A172 (cell line): ENCODE data around the gene ARFRP1. TPM values are rescaled to one million over a fixed set of nuclear protein-coding genes. Genes with fewer than 3 reads are reported as not detected.

Experiments used
- DNase-seq: peaks from one replicate; pipeline ENCODE4 v3.0.0-alpha.2; 2015; ENCODE audit warnings: low spot score
- total RNA-seq: library from RNA; depleted of rRNA; stranded (reverse); fragments of >200 nt; shearing (Covaris generic); gene quantifications from 2 replicates; pipeline ENCODE4 v1.2.3, GENCODE V29; 2014

The ARFRP1 gene
- total RNA-seq, 1 experiment from 2014 or later, result 61.1 TPM

- DNase-seq, result no peak
These were observed 35.6 kb upstream of the ARFRP1 start for GRCh38 chr20:63743210-63743970.

- DNase-seq, result no peak
These were observed 34.7 kb upstream of the ARFRP1 start for GRCh38 chr20:63742381-63743024.

- no peak for DNase-seq
These were observed 34.1 kb upstream of the ARFRP1 start for GRCh38 chr20:63741676-63742380.

- DNase-seq, result no peak
These were observed 33.5 kb upstream of the ARFRP1 start for GRCh38 chr20:63741354-63741675.

GRCh38 chr20:63740627-63741353 lies 33.0 kb upstream of the ARFRP1 start:
- peak; percentile 77 for DNase-seq

- peak; percentile 20 for DNase-seq
These were observed 32.4 kb upstream of the ARFRP1 start for GRCh38 chr20:63740070-63740626.

- DNase-seq, result peak; percentile 28
These were observed 31.6 kb upstream of the ARFRP1 start, which contains the start of gene SLC2A4RG for GRCh38 chr20:63739130-63740069. Gene SLC2A4RG, plus strand, starts transcription at chr20:63739776. Its CDS starts 137 bp downstream, at chr20:63739913.

GRCh38 chr20:63738687-63739129 lies 30.9 kb upstream of the ARFRP1 start:
- DNase-seq, result no peak

- no peak for DNase-seq
These were observed 30.3 kb upstream of the ARFRP1 start for GRCh38 chr20:63737945-63738686.

- no peak for DNase-seq
These were observed 29.8 kb upstream of the ARFRP1 start for GRCh38 chr20:63737695-63737944.

- no peak for DNase-seq
These were observed 29.3 kb upstream of the ARFRP1 start for GRCh38 chr20:63736893-63737694.

GRCh38 chr20:63735859-63736718 lies 28.3 kb upstream of the ARFRP1 start, which contains the start of gene LIME1:
Gene LIME1, plus strand, starts transcription at chr20:63736664. Its CDS starts 886 bp downstream, at chr20:63737550.
- DNase-seq, result peak; percentile 59

- DNase-seq, result no peak
These were observed 27.4 kb upstream of the ARFRP1 start for GRCh38 chr20:63734946-63735858.

GRCh38 chr20:63734111-63734945 lies 26.6 kb upstream of the ARFRP1 start:
- no peak for DNase-seq

- no peak for DNase-seq
These were observed 25.9 kb upstream of the ARFRP1 start for GRCh38 chr20:63733579-63734081.

- DNase-seq, result no peak
These were observed 25.3 kb upstream of the ARFRP1 start for GRCh38 chr20:63733117-63733516.
